ENCODE measurements around the gene UTF1. TPM values are rescaled to one million over a fixed set of nuclear protein-coding genes. Genes with fewer than 3 reads are reported as not detected.

The UTF1 gene
- total RNA-seq, 1 experiment from 2014 or later = 8.8 TPM

Other genes starting within 250 kb of the UTF1 start
- 0.37 and 0.62 TPM in 2 replicates for gene ADGRA1, start 142.3 kb upstream of the UTF1 start, total RNA-seq (2014; rRNA removed; shearing (Covaris generic))
- gene KNDC1, start 70.0 kb upstream of the UTF1 start, total RNA-seq (2014; rRNA removed; shearing (Covaris generic)) = 13.7 and 16.7 TPM in 2 replicates
- 25.0 and 29.2 TPM in 2 replicates for gene VENTX, start 7.6 kb downstream of the UTF1 start, total RNA-seq (2014; rRNA removed; shearing (Covaris generic))
- 1.3 and 1.9 TPM in 2 replicates for gene ADAM8, start 46.7 kb downstream of the UTF1 start, total RNA-seq (2014; rRNA removed; shearing (Covaris generic))
- gene TUBGCP2, start 78.7 kb downstream of the UTF1 start, total RNA-seq (2014; rRNA removed; shearing (Covaris generic)) = 46.4 and 47.1 TPM in 2 replicates
- gene ZNF511, start 78.7 kb downstream of the UTF1 start, total RNA-seq (2014; rRNA removed; shearing (Covaris generic)) = 46.9 and 48.7 TPM in 2 replicates
- 2.2 TPM in 1 of 2 replicates, not detected in the other for gene CALY, start 106.7 kb downstream of the UTF1 start, total RNA-seq (2014; rRNA removed; shearing (Covaris generic))
- gene PRAP1, start 117.2 kb downstream of the UTF1 start, total RNA-seq (2014; rRNA removed; shearing (Covaris generic)) = not detected in 2 replicates
- gene FUOM, start 127.8 kb downstream of the UTF1 start, total RNA-seq (2014; rRNA removed; shearing (Covaris generic)) = 27.2 and 50.5 TPM in 2 replicates
- 88.2 and 108 TPM in 2 replicates for gene ECHS1, start 143.1 kb downstream of the UTF1 start, total RNA-seq (2014; rRNA removed; shearing (Covaris generic))
- 1.3 and 4.1 TPM in 2 replicates for gene PAOX, start 149.0 kb downstream of the UTF1 start, total RNA-seq (2014; rRNA removed; shearing (Covaris generic))
- 31.5 and 52.6 TPM in 2 replicates for gene MTG1, start 163.9 kb downstream of the UTF1 start, total RNA-seq (2014; rRNA removed; shearing (Covaris generic))
- gene SPRN, start 194.4 kb downstream of the UTF1 start, total RNA-seq (2014; rRNA removed; shearing (Covaris generic)) = 0.18 TPM in 1 of 2 replicates, not detected in the other
- 0.03 and 0.44 TPM in 2 replicates for gene SCART1, start 223.7 kb downstream of the UTF1 start, total RNA-seq (2014; rRNA removed; shearing (Covaris generic))